CD4-positive, alpha-beta T cell treated with Interleukin-2 at 100 ng/mL for 4 hours (primary cell): ENCODE measurements around the gene SORCS1.
A peak's percentile ranks its signal among the peaks of the same experiment; 100 is the strongest.
"Not testable (repeated sequence)": the region's sequence is repeated elsewhere in the genome, so short reads cannot be mapped to it uniquely, and the experiment has no call there.

Experiments
- DNase-seq: peaks from one replicate; pipeline ENCODE4 v3.0.0-alpha.2; 2020; ENCODE audit warnings: low spot score

The SORCS1 gene

DNA sequence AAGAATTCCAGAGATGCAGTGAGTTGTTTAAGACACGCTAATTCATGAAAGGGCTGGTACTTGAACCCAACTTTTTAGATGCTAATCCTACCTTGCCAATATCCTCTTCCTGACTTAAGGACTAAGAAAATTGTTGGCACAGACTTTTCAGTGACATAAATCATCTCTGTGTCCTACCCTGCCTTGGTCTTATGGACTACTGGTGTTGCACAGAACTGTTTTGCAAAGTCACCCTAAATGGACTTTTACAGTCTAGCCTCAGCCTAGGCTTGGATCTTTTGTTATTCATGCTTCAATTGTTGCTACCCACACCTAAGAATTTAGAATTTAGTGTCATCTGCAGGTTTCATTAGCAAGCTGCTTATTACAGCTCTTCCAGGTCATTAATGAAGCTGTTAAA, 112.7 kb downstream of the SORCS1 start:
- no peak for DNase-seq

DNA sequence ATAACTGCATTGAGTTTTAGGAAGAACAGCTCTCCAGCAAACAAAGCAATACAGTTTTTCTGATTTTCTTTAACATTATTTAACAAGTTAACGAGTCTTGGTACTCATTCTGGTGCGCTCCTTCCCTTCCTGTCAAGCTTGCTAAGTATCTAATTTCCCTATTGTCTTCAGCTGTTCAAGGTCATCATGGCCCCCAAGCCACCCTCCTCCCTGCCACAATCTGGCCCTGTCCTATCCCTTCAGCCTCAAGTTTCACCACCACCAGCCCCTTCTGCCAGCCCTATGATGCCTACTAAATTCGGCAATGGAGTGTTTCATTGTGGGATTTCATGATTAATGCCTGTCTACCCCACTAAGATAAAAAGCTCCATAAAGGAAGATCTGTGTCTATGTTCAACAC, 121.0 kb downstream of the SORCS1 start:
- no peak for DNase-seq

DNA sequence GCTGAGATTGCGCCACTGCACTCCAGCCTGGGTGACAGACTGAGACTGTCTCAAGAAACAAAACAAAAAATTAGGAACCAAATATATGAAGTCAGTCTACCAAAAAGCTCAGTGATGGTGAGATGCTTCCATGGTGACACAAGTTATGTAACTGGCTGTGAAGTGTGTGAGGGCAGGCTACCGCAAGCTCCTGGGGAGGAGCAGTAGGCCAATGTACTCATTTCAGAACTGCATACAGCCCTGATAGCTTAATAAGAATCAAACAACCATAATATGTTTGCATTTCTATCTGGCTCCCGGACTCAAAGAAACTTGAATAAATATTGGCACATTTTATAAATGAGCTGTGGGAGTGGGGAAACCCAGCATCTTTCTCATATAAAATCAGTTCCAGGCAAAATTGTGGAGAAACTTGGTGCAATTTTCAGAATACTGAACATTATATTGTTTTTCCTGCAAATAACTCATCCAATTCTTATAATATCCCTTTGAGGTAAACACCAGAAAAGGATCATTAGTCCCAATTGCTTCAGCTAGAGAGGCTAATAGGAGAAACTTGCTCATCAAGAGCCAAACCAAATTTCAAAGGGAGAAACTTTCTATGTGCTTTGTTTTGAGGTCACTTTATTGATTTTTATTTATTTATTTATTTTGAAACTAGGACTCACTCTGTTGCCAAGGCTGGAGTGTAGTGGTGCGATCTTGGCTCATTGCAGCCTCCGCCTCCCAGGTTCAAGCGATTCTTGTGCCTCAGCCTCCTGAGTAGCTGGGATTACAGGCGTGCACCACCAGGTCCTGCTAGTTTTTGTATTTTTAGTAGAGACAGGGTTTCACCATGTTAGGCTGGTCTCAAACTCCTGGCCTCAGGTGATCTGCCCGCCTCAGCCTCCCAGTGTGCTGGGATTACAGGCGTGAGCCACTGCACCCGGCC, 127.0 kb downstream of the SORCS1 start:
- DNase-seq: no peak

DNA sequence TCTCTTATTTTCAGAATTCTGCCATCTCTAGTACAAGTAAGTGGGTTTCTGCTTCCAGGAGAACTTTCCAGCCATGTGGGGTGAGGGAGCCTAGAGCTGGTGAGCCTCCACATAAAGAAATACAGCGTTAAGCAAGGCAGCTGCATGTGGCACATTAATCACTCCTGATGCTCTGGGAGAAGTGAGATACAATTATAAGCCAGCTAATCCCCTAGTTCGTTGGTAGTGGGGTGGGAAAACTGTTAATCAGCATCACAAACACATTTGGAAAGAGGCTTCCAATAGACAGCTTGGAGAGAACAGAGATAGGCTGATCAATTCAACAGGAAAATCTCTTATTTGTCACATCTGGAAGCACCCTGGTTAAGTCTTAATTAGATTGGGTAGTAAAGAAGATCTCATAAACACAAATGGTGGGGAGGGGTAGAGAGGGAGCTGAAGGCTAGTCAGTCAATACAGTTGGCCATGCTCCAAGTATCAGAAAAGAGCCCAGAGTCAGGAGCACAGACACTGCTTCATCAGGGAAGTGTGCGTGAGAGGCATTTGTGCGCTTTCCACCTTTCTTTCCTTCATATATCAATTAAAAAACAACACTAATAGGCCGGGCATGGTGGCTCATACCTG, 130.6 kb downstream of the SORCS1 start:
- no peak for DNase-seq

DNA sequence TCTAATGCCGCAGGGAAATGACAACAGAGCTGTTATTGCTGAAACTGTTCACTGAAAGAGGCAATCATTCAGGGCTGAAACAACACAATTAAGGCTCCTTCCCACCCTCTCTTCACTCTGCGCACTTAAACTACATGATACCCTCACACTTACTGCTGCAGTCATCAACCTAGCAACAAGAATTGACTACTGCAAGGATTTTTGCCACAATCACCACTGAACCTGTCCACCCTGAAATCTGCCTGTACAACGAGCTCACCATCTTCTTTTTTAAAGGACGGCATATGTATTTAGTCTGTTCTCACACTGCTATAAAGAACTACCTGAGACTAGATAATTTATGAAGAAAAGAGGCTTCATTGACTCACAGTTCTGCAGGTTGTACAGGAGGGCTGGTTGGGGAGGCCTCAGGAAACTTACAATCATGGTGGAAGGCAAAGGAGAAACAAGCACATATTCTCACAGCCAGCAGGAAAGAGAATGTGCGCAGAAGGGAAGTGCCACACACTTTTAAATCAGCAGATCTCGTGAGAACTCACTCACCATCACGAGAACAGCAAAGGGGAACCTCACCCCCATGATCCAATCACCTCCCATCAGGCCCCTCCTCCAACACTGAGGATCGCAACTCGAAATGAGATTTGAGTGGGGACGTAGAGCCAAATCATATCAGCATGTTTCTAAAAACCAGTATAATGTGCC, 131.7 kb downstream of the SORCS1 start:
- no peak for DNase-seq

DNA sequence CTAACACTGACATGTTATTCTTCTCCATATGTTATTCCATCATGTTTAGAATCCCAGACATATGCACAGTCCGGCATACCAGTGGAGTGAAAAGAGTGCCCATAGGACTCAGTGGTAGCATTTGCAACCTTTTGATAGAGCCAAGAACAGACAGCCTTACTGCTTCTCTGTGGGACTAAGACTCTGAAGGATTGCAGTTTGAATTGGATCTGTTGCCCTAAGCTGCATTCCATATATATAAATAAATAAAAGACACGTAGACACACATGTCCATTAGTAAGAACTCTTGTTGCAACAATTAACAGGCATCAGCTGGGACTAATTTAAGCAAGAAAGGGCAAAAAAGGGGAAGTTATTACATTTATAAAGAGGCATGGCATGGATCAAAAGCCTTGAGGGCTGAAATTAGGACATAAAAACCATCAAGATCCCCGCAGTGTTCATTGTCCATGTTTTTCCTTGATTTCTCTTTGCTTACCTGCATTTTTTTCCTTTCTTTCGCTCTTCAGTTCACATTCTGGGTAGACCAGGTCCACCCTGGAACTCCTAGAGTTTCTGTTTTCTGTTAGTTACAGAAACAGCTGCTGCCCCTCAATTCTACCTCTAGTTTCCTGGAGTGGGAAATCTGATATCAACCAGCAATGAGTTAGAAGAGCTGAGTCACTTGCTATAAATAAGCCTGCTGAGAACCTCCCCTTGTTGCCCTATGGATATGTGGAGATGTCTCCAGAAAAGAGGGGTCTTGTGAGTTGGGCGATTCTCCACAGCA, 132.4 kb downstream of the SORCS1 start:
- no peak for DNase-seq

DNA sequence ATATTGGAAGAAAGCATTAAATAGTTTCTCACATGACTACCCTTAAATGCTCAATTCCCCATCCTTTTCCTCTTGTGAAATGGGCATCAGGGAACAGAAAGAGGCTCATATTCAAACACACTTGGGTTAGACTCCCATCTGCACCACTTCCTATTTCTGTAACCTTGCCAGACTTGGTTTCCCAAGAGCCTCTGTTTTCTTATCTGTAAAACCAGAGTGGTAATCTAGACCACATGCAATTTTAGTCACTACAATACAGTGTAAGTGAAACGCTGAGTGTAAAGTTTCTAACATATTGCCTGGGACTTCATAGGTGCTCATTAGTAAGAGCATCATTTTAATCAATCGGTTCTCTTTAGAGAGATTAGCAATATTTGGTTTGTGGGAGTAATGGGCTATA, 136.3 kb downstream of the SORCS1 start:
- no peak for DNase-seq

DNA sequence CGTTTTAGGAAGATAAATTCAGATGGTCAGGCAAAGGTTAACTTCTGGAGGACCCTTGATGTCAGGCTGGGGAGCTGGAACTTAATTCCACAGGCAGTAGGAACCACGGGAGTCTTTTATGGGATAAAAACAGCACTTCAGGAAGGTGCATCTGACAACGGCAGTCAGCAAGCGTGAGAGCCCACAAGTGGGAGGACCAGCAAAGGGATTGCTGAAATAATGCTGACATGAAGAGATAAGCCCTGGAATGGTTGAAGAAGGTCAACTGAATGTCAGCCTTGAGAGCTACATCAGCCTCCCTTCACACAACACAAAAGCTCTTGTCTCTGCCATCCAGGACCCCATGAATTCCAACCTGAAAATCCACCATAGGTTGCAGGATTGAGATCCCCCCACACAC, 138.8 kb downstream of the SORCS1 start:
- DNase-seq: no peak

DNA sequence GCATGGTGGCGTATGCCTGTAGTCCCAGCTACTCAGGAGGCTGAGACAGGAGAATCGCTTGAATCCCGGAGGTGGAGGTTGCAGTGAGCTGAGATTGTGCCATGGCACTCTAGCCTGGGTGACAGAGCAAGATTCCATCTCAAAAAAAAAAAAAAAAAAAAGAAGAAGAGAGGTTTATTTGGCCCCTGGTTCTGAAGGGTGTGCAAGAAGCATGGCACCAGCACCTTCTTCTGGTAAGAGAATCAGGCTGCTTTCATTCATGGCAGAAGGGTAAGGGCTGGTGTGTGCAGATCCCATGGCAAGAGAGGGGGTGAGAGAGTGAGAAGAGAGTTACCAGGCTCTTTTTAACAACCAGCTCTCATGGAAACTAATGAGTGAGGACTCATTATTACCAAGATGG, 140.5 kb downstream of the SORCS1 start:
- DNase-seq: not testable (repeated sequence)

DNA sequence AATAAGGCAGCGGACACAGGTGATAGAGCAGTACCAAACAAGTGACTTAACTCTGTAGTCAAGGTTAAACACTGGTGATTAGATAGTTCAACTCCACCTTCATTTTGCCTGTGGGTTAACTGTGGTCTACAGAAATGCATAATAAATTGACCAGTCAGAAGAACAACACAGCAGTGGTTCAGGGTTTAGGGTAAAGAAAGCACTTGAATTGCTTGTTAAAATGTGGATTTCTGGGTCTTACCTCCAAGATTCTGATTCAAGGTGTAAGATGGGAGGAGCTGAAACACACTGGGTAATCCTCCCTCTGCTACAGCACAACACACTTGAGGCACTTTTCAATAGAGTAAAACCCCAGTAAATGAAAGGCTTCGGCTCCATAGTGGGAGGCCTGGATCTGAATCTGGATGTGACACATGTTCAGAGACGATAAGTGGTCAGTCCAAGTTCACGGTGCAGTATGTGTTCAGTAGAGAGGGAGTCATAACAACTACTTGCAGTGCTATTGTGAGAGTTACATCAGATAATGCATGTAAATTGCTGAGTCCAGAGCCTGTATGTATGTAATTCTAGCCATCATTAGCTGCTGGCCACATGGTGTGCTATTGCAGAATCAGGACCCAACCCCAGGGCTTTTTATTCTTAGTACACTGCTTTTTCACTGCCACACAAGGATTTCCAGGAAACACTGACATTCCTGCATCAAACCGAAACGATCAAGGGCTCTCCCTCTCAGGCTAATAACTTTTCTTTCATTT, 141.7 kb downstream of the SORCS1 start:
- no peak for DNase-seq

DNA sequence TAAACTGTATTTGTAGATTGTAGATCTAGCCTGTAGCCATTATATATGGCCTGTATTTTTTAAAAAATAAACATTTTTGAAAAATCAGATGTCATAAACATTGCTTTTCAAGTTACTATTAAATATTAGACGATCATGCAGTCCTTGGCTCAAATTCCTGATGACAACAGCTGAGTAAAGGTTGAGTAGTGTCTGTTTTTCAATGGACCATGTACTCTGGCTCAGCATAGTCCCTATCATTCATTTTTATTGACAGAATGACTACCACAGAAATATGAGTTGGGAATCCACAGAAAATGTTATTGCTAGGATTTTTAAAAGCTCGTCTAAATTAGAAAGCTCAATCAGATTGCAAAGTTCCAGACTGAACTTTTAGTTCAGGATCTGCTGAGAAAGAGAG, 145.4 kb downstream of the SORCS1 start:
- no peak for DNase-seq

DNA sequence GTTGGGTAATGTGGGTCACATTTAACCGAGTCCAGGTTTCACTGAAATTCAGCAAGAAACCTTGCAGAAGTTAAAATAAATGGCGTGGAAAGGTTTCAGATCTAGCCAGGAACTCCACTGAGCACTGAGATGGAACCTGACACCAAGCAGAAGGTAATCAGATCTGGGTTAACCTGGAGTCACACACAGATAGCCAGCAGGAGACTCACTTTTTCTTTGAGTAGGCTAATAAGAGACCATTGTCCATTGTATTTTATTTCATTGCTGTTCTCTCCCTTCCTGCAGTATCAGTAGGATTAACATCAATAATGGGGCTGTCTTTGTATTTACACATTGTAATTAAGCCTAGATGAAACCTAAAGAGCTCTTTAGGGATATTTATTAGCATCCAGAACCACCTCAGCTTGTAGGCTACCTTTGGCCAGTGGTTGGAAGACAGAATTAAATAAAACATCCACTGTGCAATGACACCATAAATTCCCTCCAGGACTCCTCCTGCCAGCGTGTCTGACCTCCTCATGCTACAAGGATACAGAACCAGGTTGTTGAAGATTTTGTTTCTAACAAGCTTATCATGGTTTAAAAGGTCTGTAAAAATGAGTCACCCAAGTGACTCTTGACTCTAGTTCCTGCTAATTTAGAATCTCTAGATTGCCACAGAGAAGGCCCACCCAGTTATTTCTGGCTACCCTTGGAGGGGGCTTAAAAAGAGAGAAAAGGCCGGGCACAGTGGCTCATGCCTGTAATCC, 151.1 kb downstream of the SORCS1 start:
- DNase-seq: no peak

DNA sequence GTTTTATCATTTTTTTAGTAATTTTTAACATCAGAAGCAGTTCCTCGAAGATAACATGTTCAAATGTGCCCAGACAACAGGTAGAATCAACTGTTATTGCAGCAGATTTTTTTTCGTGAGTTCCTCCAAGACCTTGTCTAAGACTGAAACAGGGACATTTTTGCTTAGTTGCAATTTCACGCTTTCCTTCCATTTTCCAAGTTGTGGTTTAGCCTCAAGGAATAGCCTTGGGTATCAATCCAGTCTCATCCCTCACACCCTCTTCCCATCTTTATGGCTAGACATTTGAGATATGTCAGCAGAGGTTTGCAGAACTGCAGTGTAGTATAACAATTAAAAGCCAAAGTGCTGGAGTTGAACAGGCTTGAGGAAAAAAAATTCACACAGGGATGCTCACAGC, 152.5 kb downstream of the SORCS1 start:
- no peak for DNase-seq

DNA sequence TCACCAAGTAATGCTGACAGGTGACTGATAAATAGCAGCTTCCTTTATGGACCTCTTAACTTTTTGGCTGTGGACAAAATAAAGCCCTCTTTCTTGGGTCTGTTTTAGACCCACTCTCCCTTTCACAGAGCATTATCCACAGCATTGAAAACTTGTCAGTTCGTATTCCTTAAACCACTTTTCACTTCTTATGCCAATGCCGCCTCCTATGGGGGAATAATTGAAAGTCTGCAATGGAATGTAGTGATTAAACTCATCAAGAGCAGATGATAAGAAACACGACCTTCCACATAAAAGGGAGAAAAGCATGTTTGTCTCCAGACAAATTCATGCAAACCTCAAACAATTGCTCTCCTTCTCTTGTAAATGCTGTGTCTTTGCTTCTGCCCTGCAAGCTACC, 153.4 kb downstream of the SORCS1 start:
- no peak for DNase-seq

DNA sequence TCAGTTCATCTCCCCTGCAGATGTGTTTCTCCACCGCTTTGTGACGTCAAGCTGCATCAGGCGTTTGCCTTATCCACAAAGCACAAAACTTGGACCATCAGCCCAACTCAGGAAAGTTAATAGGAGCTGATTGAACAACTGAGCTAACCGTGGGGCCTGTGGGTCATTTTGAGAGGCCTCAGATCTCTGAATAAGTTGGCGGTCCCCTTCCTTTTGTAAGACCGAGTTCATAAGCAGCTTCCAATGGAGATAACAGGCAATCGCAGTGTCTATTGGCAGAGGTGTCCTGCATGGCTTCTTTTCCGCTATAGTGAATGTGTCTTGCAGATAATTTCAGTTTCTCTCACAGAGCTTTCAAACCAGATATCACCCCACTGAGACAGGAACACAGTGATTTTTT, 154.0 kb downstream of the SORCS1 start:
- DNase-seq: no peak

DNA sequence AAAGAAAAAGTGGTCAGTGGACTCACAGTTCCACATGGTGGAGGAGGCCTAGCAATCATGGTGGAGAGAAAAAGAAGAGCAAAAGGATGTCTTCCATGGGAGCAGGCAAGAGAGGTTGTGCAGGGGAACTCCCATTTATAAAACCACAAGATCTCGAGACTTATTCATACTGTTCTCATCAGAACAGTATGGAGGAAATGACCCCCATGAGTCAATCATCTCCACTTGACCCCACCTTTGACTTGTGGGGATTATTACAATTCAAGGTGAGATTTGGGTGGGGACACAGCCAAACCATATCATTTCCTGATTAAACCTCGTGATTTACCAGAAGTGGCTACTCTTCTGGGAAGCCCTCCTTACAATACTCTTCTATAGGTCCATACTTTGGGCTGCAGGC, 160.1 kb downstream of the SORCS1 start:
- no peak for DNase-seq

DNA sequence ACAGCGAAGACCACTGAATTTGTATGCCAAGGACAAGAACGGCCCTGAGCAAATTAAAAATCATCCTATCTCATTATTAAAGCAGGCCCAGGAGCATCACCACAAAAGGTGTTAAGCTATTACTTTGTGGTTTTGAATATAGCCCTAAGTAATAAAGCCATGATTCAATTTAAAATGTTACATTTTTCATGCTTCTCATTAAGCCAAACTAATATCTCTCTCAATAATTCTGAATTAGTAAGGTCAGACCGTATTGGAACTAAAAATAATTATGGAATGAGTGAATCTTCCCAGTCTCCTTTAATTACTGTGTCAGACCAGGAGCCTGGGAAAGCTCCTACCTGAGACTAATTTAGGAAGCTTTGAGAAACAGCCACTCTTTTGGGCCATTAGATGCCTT, 162.4 kb downstream of the SORCS1 start:
- DNase-seq: no peak

DNA sequence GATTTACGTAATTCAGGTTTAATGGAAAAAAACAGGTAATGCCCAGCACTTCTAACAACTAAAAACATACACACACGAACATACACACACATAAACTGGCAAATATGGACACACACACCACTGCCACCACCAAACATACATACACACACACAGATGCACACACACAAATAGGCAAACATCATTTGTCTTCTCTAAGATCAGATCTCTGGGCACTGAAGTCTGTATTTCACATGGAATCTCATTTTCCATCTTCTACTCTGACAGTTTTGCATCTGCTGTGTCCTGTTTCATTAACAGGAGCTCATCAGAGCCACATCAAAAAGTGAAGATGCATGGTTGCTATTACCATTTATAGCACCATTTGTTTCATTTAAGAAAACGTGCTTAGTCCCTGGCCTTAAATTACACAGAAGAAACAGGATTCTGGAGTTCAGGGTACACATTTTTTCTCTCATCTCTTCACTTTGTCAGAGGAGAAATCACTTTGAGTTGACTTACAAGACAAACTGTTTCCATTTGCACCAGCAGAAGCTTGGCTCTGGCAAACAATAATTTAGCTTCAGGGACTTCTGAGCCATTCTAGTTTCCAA, 165.3 kb downstream of the SORCS1 start:
- DNase-seq: no peak

DNA sequence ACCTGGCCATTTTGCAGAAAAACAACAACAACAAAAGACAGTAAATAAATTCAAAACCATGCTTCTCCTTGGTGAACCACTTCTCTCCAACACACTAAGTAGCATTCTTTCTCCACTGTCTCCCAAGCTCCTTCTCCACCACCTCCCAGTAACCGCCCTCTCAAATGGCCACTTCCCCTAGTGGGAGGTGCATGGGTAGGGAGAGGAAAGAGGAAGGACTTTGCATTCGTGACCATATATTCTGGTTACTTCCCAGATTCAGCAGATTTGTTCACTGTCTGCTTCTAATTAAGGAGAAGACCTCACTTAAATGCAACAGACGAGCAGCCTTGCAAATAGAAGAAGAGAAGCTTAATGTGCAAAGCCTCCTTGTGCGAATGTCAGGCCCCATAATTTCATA, 166.8 kb downstream of the SORCS1 start:
- DNase-seq: peak; percentile 0

DNA sequence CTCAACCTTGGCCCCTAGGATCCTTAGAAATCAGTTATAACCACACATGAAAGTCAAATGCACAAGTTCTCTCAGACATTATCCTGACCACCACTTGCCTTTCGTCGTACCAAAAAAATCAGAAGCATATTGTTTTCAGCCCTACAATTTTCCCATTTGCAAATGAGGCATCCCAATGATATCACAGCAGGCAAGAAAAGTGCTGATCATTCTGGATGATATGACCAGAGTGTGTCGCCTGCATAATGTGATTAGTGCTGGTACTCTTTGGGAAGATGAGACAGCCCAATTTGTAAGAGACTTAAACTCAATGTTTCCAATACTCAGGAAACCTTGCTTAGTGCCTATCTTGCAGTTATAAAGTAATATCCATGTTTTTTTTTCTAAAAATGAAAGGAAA, 168.0 kb downstream of the SORCS1 start:
- no peak for DNase-seq
